Heart left ventricle (tissue), 16 donors: ENCODE data around the gene ATRN. TPM values are rescaled to one million over a fixed set of nuclear protein-coding genes. Genes with fewer than 3 reads are reported as not detected.

Experiments
- ATAC-seq, 4 donors: fragments of 200-7000 bp; cut with Tn5 transposase; one replicate each; pipeline ENCODE4 v1.9.1; 2020 to 2022; ENCODE audit warnings: moderate library complexity in 4 of 4, mild to moderate bottlenecking in 3 of 4, moderate number of reproducible peaks in 1 of 4
- DNase-seq, 5 donors: peaks; one replicate each; pipeline ENCODE4 v3.0.0-alpha.2; 2020
- H3K27ac ChIP-seq, 12 donors: fragments of 200-600 bp; sonication (generic) in 4 of 12; one replicate each; pipeline versions ENCODE4 v1.5.0 to v1.8.0; 2016 to 2022; ENCODE audit warnings: mild to moderate bottlenecking in 2 of 12
- H3K27me3 ChIP-seq, 9 donors: fragments of 200-600 bp; sonication (generic) in 2 of 9; one replicate each; pipeline versions ENCODE4 v1.5.1 to v1.8.0; 2016 to 2022; ENCODE audit warnings: mild to moderate bottlenecking in 3 of 9
- H3K36me3 ChIP-seq, 9 donors: fragments of 200-600 bp; sonication (generic) in 2 of 9; one replicate each; pipeline versions ENCODE4 v1.5.0 to v1.8.0; 2018 to 2022; ENCODE audit warnings: mild to moderate bottlenecking in 2 of 9
- H3K4me1 ChIP-seq, 12 donors: fragments of 200-600 bp; sonication (generic) in 4 of 12; one replicate each; pipeline versions ENCODE4 v1.5.0 to v1.8.0; 2016 to 2022; ENCODE audit warnings: mild to moderate bottlenecking in 3 of 12
- H3K4me3 ChIP-seq, 12 donors: fragments of 200-600 bp; sonication (generic) in 4 of 12; one replicate each; pipeline versions ENCODE4 v1.5.0 to v1.8.0; 2017 to 2022; ENCODE audit warnings: mild to moderate bottlenecking in 9 of 12, moderate library complexity in 4 of 12
- H3K9me3 ChIP-seq, 12 donors: fragments of 200-600 bp; sonication (generic) in 4 of 12; one replicate each; pipeline versions ENCODE4 v1.5.0 to v1.8.0; 2016 to 2022; ENCODE audit warnings: mild to moderate bottlenecking in 1 of 12
- CTCF ChIP-seq, 12 donors: fragments of 200-600 bp; sonication (generic) in 4 of 12; IDR thresholded peaks; one replicate each; pipeline versions ENCODE4 v1.5.0 to v1.8.0; 2018 to 2022; ENCODE audit warnings: antibody characterized with exemption in 12 of 12, mild to moderate bottlenecking in 5 of 12
- POLR2A ChIP-seq, 2 donors: fragments of 450-650 bp; IDR thresholded peaks; one replicate each; pipeline ENCODE4 v1.6.1; 2017; ENCODE audit warnings: antibody characterized with exemption in 2 of 2, mild to moderate bottlenecking in 2 of 2, moderate library complexity in 2 of 2
- WGBS, 4 donors: extraction: QIAGEN DNeasy Blood & Tissue Kit in 2 of 4; methylation state at CpG; one replicate each; pipeline versions ENCODE4 v1.1.5 to v1.1.7; 2013 to 2018; 5-methylcytosine and 5-hydroxymethylcytosine counted together
- intact Hi-C, 10 donors: fragments of 100-400 bp; cut with DNase I; formaldehyde crosslinking; loops; one replicate each; pipeline versions ENCODE4 v1.11.1 to v1.14.2; 2022
- polyA plus RNA-seq, 2 donors: library from polyadenylated mRNA; stranded (reverse); fragments of 200-250 nt; gene quantifications; one replicate each; pipeline ENCODE4 v1.2.3, GENCODE V29; 2013
- total RNA-seq, 9 donors: library from RNA; depleted of rRNA in 2 of 9; stranded (reverse); fragments of >200 nt in 2 of 9; fragmentation: NEBNext Ultra II Directional in 3 of 9; extraction: Animal tissue kit (Norgen Biotek cat#: 25700) in 3 of 9; gene quantifications; one replicate each; pipeline versions ENCODE4 v1.1.0 to v1.2.4, GENCODE V29; 2016 to 2023
- donor health status: ischemic (EF 13 %, LVEDD 7.1; RV severe dilation, severe dysfunction).
- donor health status: healthy with polysubstance abuse.
- donor health status: DM: no; HTN: yes; CAD: no.
- donor health status: DM: no; HTN: no; CAD: no.
- donor health status: ischemic (EF 25% LVEDD 6.9; RV normal size, moderate dysfunction).
- donor health status: ischemic (EF 25% LVEDD 5.7; RV mildly dilated, moderate dysfunction).
- donor health status: healthy.
- donor health status: DM: yes; HTN: yes; CAD: no.
- donor health status: ischemic (EF 35%, LVEDD 5.7; RV mildly dilated, moderate dysfunction).
- donor health status: nonischemic (EF 11% LVEDD 7.7; RV severe dilation, severe dysfunction).
- donor health status: DM: yes; HTN: yes; CAD: no.
- donor health status: PGD.
- donor health status: ischemic (EF 29% LVEDD 5.4; RV normal size, mild dysfunction).
- donor health status: nonischemic (EF 23%, LVEDD 6.1; RV moderate dilation, normal function).

Gene ATRN
- total and polyA plus RNA-seq, 11 donors, result 4.8 to 44.7 (median 32.6) TPM

DNA sequence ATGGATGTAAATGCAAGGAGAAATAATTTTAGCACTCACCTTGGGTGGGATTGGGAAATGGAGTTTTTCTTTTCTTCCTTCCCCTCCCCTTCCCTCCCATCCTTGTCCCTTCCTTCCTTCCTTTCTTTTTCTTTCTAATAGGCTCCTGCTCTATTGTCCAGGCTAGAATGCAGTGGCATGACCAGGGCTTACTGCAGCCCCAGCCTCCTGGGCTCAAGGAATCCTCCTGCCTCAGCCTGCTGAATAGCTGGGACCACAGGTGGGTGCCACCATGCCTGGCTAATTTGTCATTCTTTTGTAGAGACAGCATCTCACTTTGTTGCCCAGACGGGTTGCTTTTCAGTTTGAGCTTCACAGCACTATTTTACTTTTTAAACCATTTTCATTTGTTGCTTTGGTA, 21.5 kb upstream of the ATRN start:
- Histone ChIP-seq H3K4me1 (no peaks in the 10 kb centered on the region), H3K27ac (no peak overlapping the region), H3K36me3 (no peaks in the 10 kb centered on the region), H3K4me3 (no peak overlapping the region), H3K27me3 (no peaks in the 10 kb centered on the region), H3K9me3 (no peaks in the 10 kb centered on the region)
- DNase-seq (no peak), ATAC-seq (no peak)
- WGBS, 4 donors, result 75 to 77% (median 76%) methylated on average over 1 of the region's 1 CpG
- intact Hi-C loops, result no loop called here
- TF ChIP-seq CTCF (IDR thresholded peaks at IDR 0.05) (no peak), POLR2A (IDR thresholded peaks at IDR 0.05) (no peak)

GRCh38 chr20:3452136-3452535, 18.7 kb upstream of the ATRN start:
- intact Hi-C loops, result no loop called here
- H3K4me3 ChIP-seq, result no peak overlapping the region
- H3K27ac ChIP-seq, result no peak overlapping the region
- H3K4me1 ChIP-seq, result no peaks in the 10 kb centered on the region
- H3K36me3 ChIP-seq, result no peaks in the 10 kb centered on the region
- TF ChIP-seq CTCF (IDR thresholded peaks at IDR 0.05) (no peak), POLR2A (IDR thresholded peaks at IDR 0.05) (no peak)
- DNase-seq (no peak), ATAC-seq (no peak)
- no peaks in the 10 kb centered on the region for H3K9me3 ChIP-seq
- H3K27me3 ChIP-seq, result no peaks in the 10 kb centered on the region
- 63 to 81% (median 76%) methylated on average over 2 of the region's 2 CpGs for WGBS, 4 donors

DNA sequence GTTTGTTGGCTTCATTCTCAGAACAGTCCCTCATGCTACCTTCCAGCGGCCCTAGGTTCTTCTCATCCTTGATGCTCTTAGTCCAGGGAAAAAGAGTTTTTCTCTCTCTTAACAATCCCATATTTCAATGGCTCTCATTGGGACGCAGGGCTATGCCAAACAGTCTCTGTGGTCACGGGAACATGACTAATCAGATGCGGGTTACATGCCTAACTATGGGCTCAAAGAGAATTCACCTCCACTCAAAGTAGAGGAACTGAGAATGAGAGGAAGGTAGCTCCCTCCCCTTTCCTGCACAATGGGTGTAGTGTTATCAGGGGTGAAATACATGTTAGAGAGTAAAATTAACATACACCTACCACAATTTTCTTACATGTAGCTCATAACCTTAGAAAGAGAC, 18.1 kb upstream of the ATRN start:
- H3K9me3 ChIP-seq, result no peaks in the 10 kb centered on the region
- no peak overlapping the region for H3K4me3 ChIP-seq
- TF ChIP-seq POLR2A (IDR thresholded peaks at IDR 0.05), result no peak
- no peak for TF ChIP-seq CTCF (IDR thresholded peaks at IDR 0.05)
- no peaks in the 10 kb centered on the region for H3K36me3 ChIP-seq
- ATAC-seq, result no peak
- no peaks in the 10 kb centered on the region for H3K27me3 ChIP-seq
- no peak overlapping the region for H3K27ac ChIP-seq
- intact Hi-C loops, result no loop called here
- 82 to 91% (median 83%) methylated on average over 4 of the region's 4 CpGs for WGBS, 4 donors
- no peaks in the 10 kb centered on the region for H3K4me1 ChIP-seq
- no peak for DNase-seq

DNA sequence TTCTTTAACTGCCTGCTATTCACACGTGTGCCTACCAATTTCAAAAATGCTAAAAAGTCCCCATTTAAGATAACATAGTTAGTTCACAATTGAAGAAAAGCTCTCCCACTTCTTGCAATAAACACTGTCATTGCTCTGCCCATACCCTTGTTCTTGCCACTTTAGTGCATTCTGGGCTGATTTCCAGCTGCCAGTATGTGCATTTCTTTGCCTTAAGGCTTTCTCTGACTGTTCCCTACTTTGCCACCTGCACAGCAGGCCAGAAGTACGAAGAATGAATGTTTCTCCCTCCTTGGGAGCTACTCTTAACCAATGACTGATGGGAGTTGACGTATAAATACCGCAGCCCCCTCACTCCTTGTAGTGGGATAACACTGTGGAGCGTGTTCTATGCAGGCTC, 16.0 kb upstream of the ATRN start:
- intact Hi-C loops, result no loop called here
- no peaks in the 10 kb centered on the region for H3K9me3 ChIP-seq
- DNase-seq, result no peak
- H3K27ac ChIP-seq, result no peak overlapping the region
- H3K36me3 ChIP-seq, result no peaks in the 10 kb centered on the region
- H3K4me1 ChIP-seq, result peaks cover 0 to 2% (median 0%) of the 10 kb centered on the region in 12 donors
- no peaks in the 10 kb centered on the region for H3K27me3 ChIP-seq
- ATAC-seq, result no peak
- TF ChIP-seq CTCF (IDR thresholded peaks at IDR 0.05) (no peak), POLR2A (IDR thresholded peaks at IDR 0.05) (no peak)
- H3K4me3 ChIP-seq, result no peak overlapping the region
- whole genome bisulfite sequencing, 4 donors, result 64 to 77% (median 68%) methylated on average over 5 of the region's 5 CpGs
